Measurements from ENCODE around the gene EXOSC2. TPM values are rescaled to one million over a fixed set of nuclear protein-coding genes. Genes with fewer than 3 reads are reported as not detected.

EXOSC2 gene
- total and polyA plus RNA-seq, 2 of the 13 experiments (the other 11 are each of a cell fraction or from before 2014, with no cell fraction given) = 27.5 to 63.8 TPM

DNA sequence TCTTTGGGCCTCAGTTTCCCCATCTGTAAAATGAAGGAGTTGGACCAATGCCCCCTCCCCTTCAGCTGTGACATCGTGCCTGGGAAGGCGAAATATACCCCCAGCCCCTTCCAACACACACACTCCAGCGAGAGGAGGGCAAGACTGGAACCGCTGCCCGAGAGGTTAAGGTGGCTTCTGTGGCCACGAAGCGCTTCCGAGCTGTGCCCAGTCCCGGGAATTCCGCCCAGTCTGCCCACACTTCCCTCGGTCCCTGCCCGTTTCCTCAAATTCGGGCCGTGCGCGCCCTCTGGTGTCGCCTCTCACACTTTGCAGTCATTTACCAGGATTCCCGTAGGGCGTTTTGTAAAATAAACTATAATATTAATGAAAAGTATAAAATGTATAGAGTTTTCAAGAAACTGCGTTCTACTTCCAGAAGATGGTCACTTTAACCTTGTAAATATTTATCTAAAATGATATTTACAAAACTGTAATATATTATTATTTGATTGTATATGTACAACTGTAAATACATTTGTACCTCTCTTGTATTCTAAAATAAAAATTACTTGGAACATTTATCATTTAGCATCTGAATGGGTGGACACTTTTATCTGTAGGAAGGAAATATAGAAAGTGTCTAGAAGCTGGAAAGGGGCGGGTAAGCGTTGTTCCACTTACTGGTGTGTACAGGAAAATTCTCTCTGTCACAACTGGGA, 11.0 kb upstream of the EXOSC2 start (continued):
- TF ChIP-seq, protein P1, sequence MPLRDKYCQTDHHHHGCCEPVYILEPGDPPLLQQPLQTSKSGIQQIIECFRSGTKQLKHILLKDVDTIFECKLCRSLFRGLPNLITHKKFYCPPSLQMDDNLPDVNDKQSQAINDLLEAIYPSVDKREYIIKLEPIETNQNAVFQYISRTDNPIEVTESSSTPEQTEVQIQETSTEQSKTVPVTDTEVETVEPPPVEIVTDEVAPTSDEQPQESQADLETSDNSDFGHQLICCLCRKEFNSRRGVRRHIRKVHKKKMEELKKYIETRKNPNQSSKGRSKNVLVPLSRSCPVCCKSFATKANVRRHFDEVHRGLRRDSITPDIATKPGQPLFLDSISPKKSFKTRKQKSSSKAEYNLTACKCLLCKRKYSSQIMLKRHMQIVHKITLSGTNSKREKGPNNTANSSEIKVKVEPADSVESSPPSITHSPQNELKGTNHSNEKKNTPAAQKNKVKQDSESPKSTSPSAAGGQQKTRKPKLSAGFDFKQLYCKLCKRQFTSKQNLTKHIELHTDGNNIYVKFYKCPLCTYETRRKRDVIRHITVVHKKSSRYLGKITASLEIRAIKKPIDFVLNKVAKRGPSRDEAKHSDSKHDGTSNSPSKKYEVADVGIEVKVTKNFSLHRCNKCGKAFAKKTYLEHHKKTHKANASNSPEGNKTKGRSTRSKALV (CRISPR knock-in tag; IDR thresholded peaks at IDR 0.05) = 0 out of 2 replicates have a peak, but pooled peaks have one; percentile 15
- no peak for TF ChIP-seq POLR2G (IDR thresholded peaks at IDR 0.05; ENCODE audit: low read depth, low read length)
- TF ChIP-seq RCOR2 (CRISPR knock-in tag; IDR thresholded peaks at IDR 0.05) = no peak
- TF ChIP-seq ZFP36L1 (CRISPR knock-in tag; IDR thresholded peaks at IDR 0.05) = no peak
- TF ChIP-seq, protein P2, sequence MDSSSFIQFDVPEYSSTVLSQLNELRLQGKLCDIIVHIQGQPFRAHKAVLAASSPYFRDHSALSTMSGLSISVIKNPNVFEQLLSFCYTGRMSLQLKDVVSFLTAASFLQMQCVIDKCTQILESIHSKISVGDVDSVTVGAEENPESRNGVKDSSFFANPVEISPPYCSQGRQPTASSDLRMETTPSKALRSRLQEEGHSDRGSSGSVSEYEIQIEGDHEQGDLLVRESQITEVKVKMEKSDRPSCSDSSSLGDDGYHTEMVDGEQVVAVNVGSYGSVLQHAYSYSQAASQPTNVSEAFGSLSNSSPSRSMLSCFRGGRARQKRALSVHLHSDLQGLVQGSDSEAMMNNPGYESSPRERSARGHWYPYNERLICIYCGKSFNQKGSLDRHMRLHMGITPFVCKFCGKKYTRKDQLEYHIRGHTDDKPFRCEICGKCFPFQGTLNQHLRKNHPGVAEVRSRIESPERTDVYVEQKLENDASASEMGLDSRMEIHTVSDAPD (CRISPR knock-in tag; IDR thresholded peaks at IDR 0.05) = no peak
- no peak for TF ChIP-seq PHF8 (CRISPR knock-in tag; IDR thresholded peaks at IDR 0.05)
- no peak for TF ChIP-seq ZNF430 (CRISPR knock-in tag; IDR thresholded peaks at IDR 0.05)
- TF ChIP-seq FOXK1 (CRISPR knock-in tag; IDR thresholded peaks at IDR 0.05; ENCODE audit: borderline replicate concordance, low read depth) = no peak
- no peak for TF ChIP-seq CENPX (CRISPR knock-in tag; IDR thresholded peaks at IDR 0.05)
- no peak for TF ChIP-seq SETDB1 (CRISPR knock-in tag; IDR thresholded peaks at IDR 0.05; ENCODE audit: borderline replicate concordance)
- no peak for TF ChIP-seq SMARCE1 (IDR thresholded peaks at IDR 0.05; ENCODE audit: borderline replicate concordance)
- no peak for TF ChIP-seq KLF9 (CRISPR knock-in tag; IDR thresholded peaks at IDR 0.05; ENCODE audit: low read depth)
- no peak for TF ChIP-seq ZSCAN9 (CRISPR knock-in tag; IDR thresholded peaks at IDR 0.05; ENCODE audit: borderline replicate concordance)
- TF ChIP-seq, protein P3, sequence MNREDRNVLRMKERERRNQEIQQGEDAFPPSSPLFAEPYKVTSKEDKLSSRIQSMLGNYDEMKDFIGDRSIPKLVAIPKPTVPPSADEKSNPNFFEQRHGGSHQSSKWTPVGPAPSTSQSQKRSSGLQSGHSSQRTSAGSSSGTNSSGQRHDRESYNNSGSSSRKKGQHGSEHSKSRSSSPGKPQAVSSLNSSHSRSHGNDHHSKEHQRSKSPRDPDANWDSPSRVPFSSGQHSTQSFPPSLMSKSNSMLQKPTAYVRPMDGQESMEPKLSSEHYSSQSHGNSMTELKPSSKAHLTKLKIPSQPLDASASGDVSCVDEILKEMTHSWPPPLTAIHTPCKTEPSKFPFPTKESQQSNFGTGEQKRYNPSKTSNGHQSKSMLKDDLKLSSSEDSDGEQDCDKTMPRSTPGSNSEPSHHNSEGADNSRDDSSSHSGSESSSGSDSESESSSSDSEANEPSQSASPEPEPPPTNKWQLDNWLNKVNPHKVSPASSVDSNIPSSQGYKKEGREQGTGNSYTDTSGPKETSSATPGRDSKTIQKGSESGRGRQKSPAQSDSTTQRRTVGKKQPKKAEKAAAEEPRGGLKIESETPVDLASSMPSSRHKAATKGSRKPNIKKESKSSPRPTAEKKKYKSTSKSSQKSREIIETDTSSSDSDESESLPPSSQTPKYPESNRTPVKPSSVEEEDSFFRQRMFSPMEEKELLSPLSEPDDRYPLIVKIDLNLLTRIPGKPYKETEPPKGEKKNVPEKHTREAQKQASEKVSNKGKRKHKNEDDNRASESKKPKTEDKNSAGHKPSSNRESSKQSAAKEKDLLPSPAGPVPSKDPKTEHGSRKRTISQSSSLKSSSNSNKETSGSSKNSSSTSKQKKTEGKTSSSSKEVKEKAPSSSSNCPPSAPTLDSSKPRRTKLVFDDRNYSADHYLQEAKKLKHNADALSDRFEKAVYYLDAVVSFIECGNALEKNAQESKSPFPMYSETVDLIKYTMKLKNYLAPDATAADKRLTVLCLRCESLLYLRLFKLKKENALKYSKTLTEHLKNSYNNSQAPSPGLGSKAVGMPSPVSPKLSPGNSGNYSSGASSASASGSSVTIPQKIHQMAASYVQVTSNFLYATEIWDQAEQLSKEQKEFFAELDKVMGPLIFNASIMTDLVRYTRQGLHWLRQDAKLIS (CRISPR knock-in tag; IDR thresholded peaks at IDR 0.05) = no peak
- no peak for TF ChIP-seq MIXL1 (CRISPR knock-in tag; IDR thresholded peaks at IDR 0.05)
- no peak for TF ChIP-seq ZNF333 (CRISPR knock-in tag; IDR thresholded peaks at IDR 0.05; ENCODE audit: borderline replicate concordance)
- TF ChIP-seq ZNF629 (CRISPR knock-in tag; conservative IDR thresholded peaks at IDR 0.05) = peak; percentile 54; the same call in 1 of the 2 replicates
- 0 out of 4 replicates have a peak, but pooled peaks of 1 of the 2 experiments have one; percentile 32 for TF ChIP-seq KLF16 (CRISPR knock-in tag; IDR thresholded peaks at IDR 0.05)
- TF ChIP-seq, protein P4, sequence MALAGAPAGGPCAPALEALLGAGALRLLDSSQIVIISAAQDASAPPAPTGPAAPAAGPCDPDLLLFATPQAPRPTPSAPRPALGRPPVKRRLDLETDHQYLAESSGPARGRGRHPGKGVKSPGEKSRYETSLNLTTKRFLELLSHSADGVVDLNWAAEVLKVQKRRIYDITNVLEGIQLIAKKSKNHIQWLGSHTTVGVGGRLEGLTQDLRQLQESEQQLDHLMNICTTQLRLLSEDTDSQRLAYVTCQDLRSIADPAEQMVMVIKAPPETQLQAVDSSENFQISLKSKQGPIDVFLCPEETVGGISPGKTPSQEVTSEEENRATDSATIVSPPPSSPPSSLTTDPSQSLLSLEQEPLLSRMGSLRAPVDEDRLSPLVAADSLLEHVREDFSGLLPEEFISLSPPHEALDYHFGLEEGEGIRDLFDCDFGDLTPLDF (CRISPR knock-in tag; IDR thresholded peaks at IDR 0.05) = no peak
- TF ChIP-seq ZBTB3 (CRISPR knock-in tag; IDR thresholded peaks at IDR 0.05; ENCODE audit: borderline replicate concordance, low read depth) = no peak
- no peak for TF ChIP-seq CREB1 (IDR thresholded peaks at IDR 0.05)
- no peak for TF ChIP-seq CREB1 (CRISPR knock-in tag; IDR thresholded peaks at IDR 0.05)
